GM20000 (cell line): ENCODE measurements around the gene FBN3.
"Not testable (repeated sequence)": the region's sequence is repeated elsewhere in the genome, so short reads cannot be mapped to it uniquely, and the experiment has no call there.

Experiments used
- DNase-seq: peaks from one replicate; pipeline ENCODE4 v3.0.0; 2012; ENCODE audit warnings: low spot score
- TF ChIP-seq, protein P1 (sequence below): IDR thresholded peaks from 2 replicates; pipeline ENCODE4 v1.5.1; 2012; ENCODE audit warnings: mild to moderate bottlenecking, control low read depth; ENCODE audit errors: extremely low read depth, missing control alignments

The FBN3 gene

DNA sequence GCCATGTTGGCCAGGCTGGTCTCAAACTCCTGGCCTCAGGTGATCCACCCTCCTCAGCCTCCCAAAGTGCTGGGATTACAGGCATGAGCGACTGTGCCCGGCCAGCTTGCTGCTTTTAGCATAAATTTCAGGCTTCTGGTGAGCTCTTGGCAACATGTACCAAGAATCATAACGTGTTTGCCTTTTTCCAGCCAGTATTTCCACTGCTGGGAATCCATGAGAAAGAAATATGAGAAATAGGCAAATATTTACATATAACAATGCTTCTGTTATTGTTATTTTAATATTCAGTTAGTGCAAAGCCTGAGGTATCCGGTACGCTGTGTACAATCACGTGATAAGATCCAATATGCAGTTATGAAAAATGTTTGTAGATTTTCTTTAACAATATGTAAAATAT is 30.6 kb upstream of the FBN3 start:
- no peak for DNase-seq
- TF ChIP-seq, protein P1, sequence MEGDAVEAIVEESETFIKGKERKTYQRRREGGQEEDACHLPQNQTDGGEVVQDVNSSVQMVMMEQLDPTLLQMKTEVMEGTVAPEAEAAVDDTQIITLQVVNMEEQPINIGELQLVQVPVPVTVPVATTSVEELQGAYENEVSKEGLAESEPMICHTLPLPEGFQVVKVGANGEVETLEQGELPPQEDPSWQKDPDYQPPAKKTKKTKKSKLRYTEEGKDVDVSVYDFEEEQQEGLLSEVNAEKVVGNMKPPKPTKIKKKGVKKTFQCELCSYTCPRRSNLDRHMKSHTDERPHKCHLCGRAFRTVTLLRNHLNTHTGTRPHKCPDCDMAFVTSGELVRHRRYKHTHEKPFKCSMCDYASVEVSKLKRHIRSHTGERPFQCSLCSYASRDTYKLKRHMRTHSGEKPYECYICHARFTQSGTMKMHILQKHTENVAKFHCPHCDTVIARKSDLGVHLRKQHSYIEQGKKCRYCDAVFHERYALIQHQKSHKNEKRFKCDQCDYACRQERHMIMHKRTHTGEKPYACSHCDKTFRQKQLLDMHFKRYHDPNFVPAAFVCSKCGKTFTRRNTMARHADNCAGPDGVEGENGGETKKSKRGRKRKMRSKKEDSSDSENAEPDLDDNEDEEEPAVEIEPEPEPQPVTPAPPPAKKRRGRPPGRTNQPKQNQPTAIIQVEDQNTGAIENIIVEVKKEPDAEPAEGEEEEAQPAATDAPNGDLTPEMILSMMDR: no peak

DNA sequence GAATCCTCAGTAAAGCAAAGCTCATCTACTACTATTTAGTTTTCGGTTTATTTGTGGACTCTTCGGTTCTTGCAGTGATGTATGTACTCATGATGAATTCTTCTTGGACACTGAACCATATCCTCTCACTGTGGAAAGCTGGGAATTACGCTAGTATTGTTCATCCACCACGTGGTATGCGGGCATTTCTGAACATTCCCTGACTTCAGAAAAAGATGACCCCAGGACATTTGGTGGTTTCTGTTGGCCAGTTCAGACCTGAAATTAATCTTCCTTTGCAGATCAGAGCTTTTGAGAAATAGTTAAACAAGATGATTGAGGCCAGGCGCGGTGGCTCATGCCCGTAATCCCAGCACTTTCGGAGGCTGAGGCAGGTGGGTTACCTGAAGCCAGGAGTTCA is 25.3 kb upstream of the FBN3 start:
- TF ChIP-seq, protein P1: no peak
- no peak for DNase-seq

- DNase-seq: no peak
- TF ChIP-seq, protein P1: no peak
Observed at GRCh38 chr19:8168537-8168936, 19.1 kb upstream of the FBN3 start.

GRCh38 chr19:8167985-8168384 is 18.6 kb upstream of the FBN3 start:
- DNase-seq: no peak
- TF ChIP-seq, protein P1: no peak

GRCh38 chr19:8163759-8164158 is 14.4 kb upstream of the FBN3 start:
- DNase-seq: no peak
- TF ChIP-seq, protein P1: no peak

- DNase-seq: peak; percentile 27
- TF ChIP-seq, protein P1: no peak
Observed at GRCh38 chr19:8161135-8161646, 11.8 kb upstream of the FBN3 start.

GRCh38 chr19:8159322-8159721 is 9.9 kb upstream of the FBN3 start:
- DNase-seq: not testable (repeated sequence)

DNA sequence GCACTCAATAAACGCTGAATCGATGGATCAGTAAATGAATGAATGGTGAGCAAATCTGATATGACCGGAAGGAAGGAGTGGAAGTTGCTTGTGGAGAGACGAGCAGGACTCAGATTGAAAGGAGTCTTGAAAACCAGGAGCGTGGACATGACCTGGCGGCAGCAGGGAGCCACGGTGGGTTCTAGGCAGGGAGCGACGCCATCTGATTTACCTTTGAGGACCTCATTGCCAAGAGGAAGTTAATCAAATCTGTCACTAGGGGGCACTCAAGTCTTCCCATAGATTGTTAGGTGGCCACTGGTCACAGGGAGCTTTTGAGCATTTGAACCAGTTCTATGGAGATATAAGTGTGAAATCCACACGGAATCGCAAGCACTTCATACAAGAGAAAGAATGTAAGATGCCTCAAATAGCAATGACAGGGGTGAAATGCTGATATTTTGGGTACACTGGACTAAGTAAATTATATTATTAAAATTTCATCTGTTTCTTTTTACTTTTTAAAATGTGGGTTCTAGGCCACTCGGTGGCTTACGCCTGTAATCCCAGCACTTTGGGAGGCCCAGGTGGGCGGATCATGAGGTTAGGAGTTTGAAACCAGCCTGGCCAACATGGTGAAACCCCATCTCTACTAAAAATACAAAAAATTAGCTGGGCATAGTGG is 9.2 kb upstream of the FBN3 start:
- TF ChIP-seq, protein P1: peak; percentile 29

More for the DNA sequence above, 9.2 kb upstream of the FBN3 start:
- DNase-seq: peak; percentile 86
